GM18907 (cell line): ENCODE results near the gene KLHL22.
A peak's percentile ranks its signal among the peaks of the same experiment; 100 is the strongest.
"Not testable (repeated sequence)": the region's sequence is repeated elsewhere in the genome, so short reads cannot be mapped to it uniquely, and the experiment has no call there.

Experiments used
- ATAC-seq: cut with Tn5 transposase; IDR thresholded peaks from one replicate; pipeline ENCODE4 v1.9.1; 2021; ENCODE audit warnings: mild to moderate bottlenecking, moderate library complexity; ENCODE audit not compliant: unreplicated experiment

KLHL22 gene

DNA sequence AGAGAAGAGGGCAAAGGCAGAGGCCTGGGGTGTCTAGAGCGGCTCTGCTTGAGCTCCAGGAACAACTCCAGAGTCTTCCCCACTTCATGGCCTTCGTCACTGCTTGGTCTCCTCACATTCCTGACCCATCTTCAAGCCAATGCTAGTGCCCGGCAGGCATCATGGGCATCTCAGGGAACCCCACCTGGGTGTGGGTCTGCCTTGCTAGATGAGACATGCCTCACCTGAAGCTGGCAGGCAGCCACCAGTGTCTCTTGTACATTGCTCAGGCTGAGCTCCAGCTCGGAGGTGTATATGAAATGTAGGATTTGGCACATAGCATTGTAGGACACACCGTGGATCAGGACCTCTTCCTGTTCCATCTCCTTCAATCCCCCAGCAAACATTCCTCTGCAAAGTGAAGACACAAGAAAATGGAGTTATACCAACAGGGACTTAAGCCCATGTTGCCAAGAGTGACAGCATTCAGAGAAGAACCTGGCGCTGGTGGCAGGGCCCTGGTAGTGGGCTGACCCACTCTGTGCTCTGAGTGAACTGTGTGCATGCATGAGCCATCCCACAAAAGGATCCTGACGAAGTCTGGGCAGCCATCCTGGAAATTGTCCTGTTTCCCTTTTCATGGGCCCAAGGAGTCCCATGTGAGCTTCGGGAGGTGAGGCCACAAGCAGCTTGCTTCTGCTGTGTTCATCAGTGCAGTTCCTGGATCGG lies 24.3 kb downstream of the KLHL22 start:
- ATAC-seq: no peak

DNA sequence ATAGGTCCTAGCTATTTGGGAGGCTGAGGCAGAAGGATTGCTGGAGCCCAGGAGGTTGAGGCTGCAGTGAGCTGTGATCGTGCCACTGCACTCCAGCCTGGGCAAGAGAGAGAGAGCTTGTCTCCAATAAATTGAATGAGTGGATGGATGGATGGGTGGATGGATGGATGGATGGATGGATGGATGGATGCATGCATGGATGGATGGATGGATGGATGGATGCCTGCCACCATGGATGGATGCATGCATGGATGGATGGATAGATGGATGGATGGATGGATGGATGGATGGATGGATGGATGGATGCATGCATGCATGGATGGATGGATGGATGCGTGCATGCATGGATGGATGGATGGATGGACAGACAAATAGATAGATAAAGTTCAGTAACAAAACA lies 25.1 kb downstream of the KLHL22 start:
- ATAC-seq: not testable (repeated sequence)

DNA sequence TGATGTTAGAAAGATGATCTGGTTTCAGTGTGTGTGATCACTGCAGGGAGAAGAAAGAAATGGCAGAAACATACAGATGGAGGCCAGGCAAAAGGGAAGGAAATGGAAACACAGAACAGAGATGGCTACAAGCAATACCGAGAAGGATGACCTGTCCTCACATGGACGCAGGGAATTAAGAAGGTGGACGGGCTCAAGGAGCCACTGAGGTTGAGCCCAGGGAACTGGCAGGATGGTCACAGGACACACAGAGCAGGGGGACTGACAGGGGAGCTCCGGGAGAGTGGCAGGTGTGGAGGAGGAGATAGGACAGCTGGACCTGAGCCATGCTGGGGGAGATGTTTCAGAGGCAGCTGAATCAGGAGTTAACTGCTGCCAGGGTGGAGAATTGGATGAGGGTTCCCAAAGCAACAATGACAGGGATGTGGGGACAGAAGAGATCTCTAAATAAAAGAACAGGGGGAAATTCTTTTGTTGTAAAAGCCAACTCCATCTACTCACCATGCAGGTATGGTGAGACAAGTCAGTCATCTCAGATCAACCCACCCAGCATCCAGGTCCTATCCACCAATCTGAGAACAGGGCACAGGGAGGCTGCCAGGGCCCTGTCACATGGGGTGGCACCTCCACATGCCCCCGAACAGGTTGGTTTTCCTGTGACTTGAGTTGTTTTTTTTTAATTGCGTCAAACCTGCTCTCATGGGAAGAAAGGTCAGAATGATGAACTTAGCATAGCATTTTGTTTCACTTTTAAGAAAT lies 26.3 kb downstream of the KLHL22 start:
- ATAC-seq: no peak

DNA sequence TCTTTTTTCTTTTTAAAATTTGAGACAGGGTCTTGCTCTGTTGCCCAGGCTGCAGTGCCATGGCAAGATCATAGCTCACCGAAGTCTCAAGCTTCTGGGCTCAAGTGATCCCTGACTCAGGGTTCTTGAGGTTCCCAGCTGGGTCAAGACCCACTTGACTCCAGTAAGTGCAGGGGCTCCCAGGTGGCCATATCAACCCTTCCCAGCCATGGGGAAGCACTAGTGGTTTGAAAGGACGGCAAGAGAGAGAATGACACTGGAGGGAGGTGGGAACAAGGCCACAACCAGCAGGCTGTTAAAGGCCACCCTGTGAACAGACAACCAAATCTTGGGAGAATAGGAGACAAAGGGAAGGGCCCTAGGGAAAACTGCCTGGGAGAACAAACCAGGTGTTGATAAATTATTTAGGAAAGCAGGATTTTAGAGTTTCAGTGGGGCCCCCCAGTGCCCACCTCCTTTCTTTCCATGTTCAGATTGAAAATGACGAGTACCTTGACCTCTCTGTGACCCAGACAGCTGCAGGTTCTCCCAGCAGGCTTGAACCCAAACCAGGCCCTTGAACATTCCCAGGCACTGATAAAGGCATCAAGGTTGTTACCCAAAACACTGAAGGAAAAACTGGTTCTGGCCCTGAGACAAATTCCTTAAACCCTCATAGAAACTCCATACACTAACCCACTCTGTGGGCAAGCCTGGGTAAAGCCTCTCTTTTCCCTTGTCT lies 28.8 kb downstream of the KLHL22 start:
- ATAC-seq: no peak

DNA sequence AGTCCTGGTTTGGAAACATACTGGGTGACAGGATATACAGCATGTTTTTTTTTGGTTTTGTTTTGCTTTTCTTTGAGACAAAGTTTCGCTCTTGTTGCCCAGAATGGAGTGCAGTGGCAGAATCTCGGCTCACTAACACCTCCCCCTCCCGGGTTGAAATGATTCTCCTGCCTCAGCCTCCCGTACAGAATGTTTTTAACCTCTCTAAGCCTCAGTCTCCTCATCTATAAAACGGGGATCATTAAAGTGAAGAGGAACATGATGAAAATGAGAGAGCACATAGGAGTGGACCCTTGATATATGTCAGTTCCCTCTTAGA lies 29.9 kb downstream of the KLHL22 start:
- ATAC-seq: no peak

DNA sequence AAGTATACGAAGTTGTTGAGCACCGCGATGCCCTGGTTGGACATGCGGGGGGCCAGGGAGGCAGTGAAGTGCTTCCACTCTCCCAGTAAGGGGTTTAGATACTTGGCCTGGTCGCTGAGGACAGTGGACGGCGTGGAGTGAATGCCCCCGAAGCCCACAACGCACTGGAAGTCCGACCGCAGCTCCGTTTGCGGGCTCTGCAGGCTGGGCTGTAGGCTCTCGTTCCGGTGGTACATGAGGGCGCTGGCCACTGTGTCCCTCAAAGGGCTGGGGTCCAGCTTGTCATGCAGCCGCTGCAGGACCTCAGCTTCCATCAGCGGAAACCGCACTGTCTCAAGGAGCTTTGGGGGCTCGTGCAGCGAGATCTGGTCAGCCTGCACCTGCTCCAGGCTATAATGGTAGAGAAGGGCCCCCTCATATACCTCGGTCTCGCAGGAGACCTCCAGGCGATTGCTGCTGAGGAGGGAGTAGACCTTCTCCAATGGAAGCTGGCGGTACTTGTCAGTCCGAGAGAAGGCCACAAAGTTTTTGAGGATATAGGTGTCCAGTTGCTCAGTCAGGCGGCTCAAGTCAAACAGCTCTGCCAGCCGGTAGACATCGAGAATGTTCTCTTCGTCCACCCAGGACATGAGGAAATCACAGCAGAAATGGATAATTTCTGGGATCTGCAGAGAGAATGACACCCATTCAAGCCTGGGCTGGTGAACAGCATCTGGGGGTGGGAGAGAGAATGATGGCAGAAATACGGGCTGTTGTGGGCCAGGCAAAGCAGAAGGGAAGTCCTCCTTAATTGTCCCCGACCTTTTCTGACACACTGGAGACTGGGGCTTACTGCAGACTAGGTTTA lies 30.5 kb downstream of the KLHL22 start:
- no peak for ATAC-seq

DNA sequence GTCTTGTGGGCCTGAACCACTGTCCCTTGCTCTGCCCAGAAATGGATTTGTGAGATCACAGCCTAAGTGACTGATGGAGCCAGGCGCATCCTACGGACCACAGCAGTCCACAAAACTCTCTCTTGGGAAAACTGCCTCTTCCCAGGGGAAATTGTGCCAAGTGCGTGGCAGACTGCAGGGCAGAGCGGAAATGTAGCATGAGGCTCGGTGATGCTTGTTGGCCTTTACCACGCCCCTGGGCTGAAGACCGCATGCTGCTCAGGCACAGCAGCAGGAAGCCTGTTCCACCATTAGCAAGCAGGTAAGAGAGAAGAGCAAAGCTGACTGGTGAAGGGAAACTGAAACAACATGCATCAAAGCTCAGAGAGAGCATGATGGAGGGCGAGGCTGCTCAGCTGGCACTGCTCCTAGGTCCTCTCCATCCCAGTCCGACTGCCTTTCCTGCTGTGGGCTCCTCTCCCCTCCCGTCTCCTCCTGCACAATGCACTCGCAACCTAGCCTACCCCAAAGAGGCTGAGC lies 31.4 kb downstream of the KLHL22 start:
- ATAC-seq: no peak

DNA sequence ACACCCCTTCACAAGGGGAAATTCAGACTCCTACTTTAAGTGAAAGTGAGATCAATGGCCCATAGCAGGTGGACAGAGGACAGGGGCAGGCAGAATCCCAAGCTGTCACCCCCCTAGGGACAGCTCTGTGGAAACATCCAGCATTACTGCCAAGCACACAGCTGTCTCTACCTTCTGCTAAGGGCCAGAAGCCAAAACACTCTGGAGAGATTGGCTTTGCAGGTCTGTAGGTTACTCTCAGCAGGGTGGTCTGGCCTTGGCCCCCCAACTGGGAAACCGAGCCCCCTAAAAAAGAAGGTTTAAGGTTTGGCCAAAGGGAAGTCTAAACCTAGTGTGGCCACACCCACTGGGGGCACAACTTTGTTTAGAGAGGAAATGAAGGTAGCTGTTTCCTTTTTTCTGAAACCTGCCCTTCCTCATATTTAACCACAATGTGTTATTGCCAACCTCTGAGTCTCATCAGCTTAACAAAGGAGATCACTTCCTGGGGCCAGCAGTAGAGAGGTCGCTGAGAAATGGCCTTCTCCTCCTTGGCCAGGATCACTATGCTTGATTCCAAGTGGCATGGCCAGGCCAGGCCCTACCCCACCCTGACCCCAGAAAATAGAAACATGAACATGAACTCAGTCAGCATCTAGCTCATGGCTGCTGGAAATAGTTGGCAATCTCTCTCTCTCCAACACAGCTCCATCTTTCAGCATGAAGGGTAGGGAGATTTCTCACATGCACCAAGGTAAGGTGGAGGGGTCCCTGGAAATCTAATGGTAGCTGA lies 32.1 kb downstream of the KLHL22 start:
- ATAC-seq: no peak

DNA sequence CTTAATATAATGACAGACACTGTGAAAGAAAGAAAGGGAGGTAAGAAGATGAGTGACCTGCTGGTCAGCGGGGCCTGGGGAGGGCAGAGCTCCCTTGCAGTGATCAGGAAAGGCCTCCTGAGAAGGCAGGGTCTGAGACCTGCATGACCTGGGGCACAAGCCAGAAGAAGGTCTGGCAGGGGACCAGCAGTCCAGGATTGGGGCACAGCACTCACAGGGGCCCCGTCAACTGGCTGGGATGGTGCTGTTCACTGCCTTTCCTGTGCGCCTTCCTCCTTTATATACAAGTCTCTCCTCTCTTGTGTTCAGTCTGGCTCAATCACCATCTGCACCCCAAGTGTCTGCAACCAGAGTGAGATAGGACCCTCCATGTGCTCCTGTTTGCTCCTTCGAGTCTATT lies 35.7 kb downstream of the KLHL22 start:
- ATAC-seq: no peak

DNA sequence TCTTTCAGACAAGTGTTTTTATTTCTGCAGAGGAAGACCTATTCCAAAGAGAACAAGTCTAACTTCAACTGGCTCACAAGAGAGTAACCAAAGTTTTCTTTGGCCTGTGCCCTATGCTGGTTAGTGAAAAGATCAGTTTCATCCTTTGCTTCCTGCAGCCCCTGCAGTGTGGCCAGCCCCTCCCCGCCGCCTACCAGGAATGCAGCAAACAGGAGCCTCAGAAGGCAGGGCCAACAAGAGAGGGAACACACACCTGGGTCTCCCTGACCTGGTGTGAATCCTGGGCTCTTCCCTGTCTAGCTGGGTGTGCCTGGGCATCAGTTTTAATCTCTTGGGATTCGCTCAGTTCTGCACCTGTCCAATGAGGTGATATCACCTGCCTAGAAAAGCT lies 36.4 kb downstream of the KLHL22 start:
- no peak for ATAC-seq

DNA sequence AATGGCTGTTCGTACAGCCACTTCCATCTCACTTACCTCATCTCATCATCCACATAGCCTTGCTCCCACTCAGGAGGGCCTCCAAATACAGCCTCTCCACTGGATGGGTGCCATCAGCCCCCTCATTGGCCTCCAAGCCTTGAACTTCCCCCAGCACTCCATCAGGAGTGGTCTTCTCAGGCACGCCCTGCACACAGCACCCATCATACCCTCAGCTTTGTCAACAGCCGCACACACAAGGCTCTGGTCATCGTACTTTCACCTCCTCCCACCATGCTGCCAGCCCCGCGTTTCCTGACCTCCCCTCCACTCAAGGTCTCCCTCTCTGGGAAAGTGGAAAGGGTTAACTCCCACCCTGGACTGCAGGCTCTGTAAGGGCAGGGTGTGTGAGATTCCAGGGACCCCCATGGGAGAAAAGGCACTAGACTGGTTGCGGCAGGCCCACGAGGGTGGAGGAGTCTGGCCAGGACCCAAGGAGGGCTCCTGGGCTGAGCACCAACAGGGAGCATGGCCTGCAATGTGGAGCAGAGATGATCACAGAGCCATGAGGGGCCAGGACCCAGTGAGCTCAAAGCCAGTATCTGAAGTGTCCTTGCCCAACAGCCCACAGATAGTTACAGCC lies 37.0 kb downstream of the KLHL22 start:
- ATAC-seq: no peak

DNA sequence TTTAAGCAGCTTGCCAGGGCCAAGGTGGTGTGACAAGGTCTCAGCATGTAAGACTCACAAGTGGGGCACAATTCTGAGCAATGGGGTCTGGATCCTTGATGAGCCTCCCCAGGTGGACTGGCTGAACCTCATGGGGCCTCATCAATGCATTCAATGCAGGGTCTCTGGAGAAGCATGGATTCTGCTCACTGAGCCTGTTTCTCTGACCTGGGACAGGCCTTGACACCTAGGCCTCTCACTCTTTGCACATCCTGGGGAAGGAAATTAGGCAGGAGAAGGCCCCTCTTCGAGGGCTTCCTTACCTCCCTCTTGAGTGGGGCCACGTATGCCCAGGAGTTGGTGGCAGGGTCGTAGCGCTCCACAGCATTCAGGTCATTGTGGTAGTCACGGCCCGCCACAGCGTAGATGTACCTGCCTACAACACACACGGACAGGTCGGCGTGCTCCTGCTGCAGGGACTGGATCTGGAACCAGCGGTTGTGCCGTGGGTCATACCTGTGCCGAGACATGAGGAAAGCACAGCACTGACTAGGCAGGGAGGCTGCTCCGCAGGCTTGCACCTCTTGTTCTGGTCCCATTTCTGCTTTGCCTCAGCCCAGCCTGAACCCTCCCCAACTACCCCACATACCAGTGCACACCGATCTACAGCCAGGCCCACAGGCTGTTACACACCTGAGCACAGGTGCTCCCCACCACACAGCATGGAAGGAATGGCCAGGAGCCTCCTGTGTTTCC lies 37.9 kb downstream of the KLHL22 start:
- no peak for ATAC-seq

DNA sequence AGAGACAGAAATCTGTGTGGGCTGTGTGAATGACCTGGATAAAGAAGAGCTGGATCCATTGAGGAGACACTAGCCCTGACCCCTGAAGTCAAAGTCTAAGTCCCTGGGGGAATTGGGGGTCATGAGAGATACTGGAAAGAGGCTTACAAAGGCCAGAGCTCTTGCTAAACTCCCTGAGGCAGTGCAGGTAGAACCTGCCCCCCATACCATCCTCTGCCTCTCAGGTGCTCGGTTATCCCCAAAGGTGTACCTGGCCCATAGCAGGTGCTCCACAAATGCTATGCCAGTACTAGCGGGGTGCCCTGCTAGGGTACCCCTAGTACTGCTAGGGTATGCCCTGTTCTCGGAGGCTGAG lies 38.9 kb downstream of the KLHL22 start:
- ATAC-seq: no peak

DNA sequence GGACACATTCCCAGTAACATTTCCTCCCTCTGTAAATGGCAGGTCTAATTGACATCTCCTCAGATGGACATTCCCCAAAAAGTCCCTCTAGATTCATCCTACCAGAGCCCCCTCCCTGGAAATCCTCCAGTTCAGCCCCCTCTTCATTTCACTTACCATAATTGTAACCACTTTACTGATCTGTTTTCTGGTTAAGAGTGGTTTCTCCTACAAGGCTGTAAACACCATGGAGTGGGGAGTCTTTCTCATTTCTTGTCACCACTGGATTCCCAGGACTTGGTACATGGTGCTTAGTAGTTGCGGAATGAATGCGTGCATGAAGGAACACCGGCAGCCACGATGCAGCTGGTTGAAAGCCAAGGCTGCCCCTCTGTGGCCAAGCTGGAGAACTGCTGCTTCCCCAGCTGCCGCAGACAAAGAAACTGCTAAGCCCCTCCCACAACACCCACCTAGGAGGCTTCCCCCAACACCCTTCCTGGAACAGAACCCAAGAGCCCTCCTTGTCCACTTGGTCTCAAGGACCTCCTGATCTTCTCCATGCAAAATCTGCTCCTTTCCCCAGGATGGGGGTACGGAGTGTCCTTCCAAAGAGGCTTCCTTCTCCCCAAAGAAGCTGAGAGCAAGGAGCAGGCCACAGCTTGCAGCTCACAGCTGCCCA lies 39.4 kb downstream of the KLHL22 start:
- ATAC-seq: peak; percentile 62

DNA sequence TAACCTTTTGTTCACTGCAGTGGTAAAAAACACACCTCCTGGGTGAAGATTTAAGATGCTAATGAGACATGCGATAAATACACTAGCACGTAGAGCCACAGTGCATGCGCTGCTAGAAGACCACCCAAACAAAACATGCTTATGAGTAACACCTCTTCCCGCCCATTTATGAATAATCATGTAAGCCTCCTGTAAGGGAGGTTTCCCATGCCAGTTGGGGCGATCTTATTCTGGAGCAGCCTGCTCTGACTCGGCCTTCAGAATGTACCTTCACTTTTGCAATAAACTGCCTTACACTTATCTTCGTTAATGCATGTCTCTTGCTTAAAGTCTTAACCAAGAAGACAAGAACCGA lies 39.9 kb downstream of the KLHL22 start:
- no peak for ATAC-seq

DNA sequence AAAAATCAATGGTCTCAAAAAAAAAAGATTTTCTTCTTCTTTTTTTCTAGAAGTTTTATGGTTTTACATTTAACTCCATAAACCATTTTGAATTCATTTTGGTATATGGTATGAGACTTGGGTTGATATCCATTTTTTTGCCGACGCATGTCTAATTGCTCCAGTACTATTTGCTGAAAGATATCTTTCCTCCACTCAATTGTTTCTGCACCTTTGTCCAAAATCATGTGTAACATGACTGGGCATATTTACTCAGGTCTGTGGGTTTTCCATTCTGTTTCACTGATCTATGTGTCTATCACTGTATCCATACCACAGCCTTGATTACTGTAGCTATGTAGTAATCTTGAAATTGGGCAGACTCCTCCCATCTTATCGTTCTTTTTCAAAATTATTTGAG lies 42.4 kb downstream of the KLHL22 start:
- ATAC-seq: no peak

DNA sequence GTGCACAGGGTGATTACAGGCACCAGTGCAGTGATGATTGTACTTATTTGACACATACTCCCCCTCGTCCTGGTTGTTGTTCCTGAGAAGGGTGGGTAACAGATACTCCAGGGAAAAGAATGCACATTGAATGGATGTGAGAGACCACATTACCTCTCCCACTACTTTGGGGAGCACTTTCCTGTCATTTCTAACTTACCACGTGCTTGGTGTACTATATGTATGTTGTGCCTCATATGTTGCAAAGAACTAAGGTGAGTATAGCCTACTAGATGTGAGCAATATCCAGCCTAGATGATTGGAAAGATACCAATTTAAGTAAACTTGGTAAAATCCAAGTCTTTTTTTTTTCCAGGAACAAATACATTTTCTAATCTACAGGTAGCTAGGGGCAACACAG lies 43.7 kb downstream of the KLHL22 start:
- no peak for ATAC-seq

DNA sequence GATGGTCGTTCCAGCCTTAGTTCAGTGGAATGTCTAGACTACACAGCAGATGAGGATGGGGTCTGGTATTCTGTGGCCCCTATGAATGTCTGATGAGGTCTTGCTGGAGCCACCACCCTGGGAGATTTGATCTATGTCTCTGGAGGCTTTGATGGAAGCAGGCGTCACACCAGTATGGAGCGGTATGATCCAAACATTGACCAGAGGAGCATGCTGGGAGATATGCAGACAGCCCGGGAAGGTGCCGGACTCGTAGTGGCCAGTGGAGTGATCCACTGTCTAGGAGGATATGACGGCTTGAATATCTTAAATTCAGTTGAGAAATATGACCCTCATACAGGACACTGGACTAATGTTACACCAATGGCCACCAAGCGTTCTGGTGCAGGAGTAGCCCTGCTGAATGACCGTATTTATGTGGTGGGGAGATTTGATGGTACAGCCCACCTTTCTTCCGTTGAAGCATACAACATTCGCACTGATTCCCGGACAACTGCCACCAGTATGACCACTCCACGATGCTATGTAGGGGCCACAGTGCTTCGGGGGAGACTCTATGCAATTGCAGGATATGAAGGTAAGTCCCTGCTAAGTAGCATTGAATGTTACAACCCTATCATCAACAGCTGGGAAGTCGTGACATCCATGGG lies 44.3 kb downstream of the KLHL22 start:
- ATAC-seq: not testable (repeated sequence)
